Measurements from ENCODE around the gene WDR75. TPM values are rescaled to one million over a fixed set of nuclear protein-coding genes. Genes with fewer than 3 reads are reported as not detected.

Gene WDR75
- total RNA-seq, 4 donors from 2014 or later, result 14.0 to 21.4 (median 16.7) TPM

DNA sequence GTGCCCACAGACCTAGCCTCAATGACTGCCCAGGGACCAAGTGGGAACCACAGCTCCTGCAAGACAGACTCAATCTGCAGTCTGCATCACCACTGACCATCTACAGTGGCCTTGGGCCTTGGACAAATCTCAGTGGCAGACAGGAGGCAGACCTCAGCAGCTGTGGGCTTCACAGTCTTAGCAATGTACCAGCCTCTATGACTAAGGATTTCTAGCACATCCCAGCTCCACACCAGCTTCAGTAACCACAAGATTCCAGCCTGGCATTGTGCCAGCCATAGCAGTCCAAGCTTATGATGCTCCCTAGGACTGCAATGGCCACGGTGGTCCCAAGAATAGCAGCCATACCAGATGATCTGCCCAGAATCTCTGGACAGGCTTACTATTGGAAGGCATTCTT, 19.6 kb upstream of the WDR75 start:
- H3K27ac ChIP-seq, result no peak overlapping the region
- no peaks in the 10 kb centered on the region for H3K27me3 ChIP-seq
- TF ChIP-seq POLR2A (IDR thresholded peaks at IDR 0.05), result no peak
- TF ChIP-seq, protein P1, sequence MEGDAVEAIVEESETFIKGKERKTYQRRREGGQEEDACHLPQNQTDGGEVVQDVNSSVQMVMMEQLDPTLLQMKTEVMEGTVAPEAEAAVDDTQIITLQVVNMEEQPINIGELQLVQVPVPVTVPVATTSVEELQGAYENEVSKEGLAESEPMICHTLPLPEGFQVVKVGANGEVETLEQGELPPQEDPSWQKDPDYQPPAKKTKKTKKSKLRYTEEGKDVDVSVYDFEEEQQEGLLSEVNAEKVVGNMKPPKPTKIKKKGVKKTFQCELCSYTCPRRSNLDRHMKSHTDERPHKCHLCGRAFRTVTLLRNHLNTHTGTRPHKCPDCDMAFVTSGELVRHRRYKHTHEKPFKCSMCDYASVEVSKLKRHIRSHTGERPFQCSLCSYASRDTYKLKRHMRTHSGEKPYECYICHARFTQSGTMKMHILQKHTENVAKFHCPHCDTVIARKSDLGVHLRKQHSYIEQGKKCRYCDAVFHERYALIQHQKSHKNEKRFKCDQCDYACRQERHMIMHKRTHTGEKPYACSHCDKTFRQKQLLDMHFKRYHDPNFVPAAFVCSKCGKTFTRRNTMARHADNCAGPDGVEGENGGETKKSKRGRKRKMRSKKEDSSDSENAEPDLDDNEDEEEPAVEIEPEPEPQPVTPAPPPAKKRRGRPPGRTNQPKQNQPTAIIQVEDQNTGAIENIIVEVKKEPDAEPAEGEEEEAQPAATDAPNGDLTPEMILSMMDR (IDR thresholded peaks at IDR 0.05 in 4 of 5, conservative IDR thresholded peaks at IDR 0.05 in 1 of 5), result no peak
- H3K4me3 ChIP-seq, result no peak overlapping the region
- H3K36me3 ChIP-seq, result no peaks in the 10 kb centered on the region
- H3K4me1 ChIP-seq, result no peaks in the 10 kb centered on the region
- in situ Hi-C loops (cut with MboI; ENCODE audit: low sequenced_read_pairs in 4 of 4) (loop anchor here in 3 of 4 donors (25.0 kb wide), 3 partner anchors 884 to 1834 kb away; no protein-coding TSS in a partner anchor), intact Hi-C loops (cut with DNase I; ENCODE audit: low total_unique reads) (no loop called here)
- ATAC-seq (no peak), DNase-seq (no peak)
- H3K9me3 ChIP-seq, result no peaks in the 10 kb centered on the region

- in situ Hi-C loops (cut with MboI; ENCODE audit: low sequenced_read_pairs in 4 of 4) (loop anchor here in 3 of 4 donors (25.0 kb wide), 3 partner anchors 888 to 1838 kb away; no protein-coding TSS in a partner anchor), intact Hi-C loops (cut with DNase I; ENCODE audit: low total_unique reads) (no loop called here)
- TF ChIP-seq POLR2A (IDR thresholded peaks at IDR 0.05), result no peak
- TF ChIP-seq, protein P1 (IDR thresholded peaks at IDR 0.05 in 4 of 5, conservative IDR thresholded peaks at IDR 0.05 in 1 of 5), result no peak
- no peak overlapping the region for H3K27ac ChIP-seq
- H3K9me3 ChIP-seq, result no peaks in the 10 kb centered on the region
- no peaks in the 10 kb centered on the region for H3K27me3 ChIP-seq
- H3K4me1 ChIP-seq, result no peaks in the 10 kb centered on the region
- no peak for ATAC-seq
- no peak for DNase-seq
- H3K36me3 ChIP-seq, result no peaks in the 10 kb centered on the region
- no peak overlapping the region for H3K4me3 ChIP-seq
These were observed 16.3 kb upstream of the WDR75 start for GRCh38 chr2:189424961-189425360.

DNA sequence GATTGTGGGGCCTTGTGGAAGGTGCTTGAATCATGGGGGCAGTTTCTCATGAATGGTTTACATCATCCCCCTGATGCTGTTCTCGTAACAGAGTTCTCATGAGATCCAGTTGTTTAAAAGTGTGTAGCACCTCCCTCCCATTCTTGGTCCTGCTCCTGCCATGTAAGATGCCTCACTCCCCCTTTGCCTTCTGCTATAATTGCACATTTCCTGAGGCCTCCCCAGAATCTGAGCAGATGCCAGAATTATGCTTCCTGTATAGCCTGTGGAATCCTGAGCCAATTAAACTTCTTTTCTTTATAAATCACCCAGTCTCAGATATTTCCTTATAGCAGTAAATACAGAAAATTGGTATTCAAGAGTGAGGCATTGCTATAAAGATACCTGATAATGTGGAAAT, 15.6 kb upstream of the WDR75 start:
- Histone ChIP-seq H3K4me1 (no peaks in the 10 kb centered on the region), H3K4me3 (no peak overlapping the region), H3K27ac (no peak overlapping the region), H3K9me3 (no peaks in the 10 kb centered on the region), H3K27me3 (no peaks in the 10 kb centered on the region), H3K36me3 (no peaks in the 10 kb centered on the region)
- TF ChIP-seq, protein P1 (IDR thresholded peaks at IDR 0.05 in 4 of 5, conservative IDR thresholded peaks at IDR 0.05 in 1 of 5), result no peak
- no peak for TF ChIP-seq POLR2A (IDR thresholded peaks at IDR 0.05)
- DNase-seq, result no peak
- no peak for ATAC-seq
- intact Hi-C loops (cut with DNase I; ENCODE audit: low total_unique reads), result no loop called here
- in situ Hi-C loops (cut with MboI; ENCODE audit: low sequenced_read_pairs in 4 of 4), result no loop called here

- no peaks in the 10 kb centered on the region for H3K36me3 ChIP-seq
These were observed 14.4 kb upstream of the WDR75 start for GRCh38 chr2:189426886-189427285.

More at GRCh38 chr2:189426886-189427285, 14.4 kb upstream of the WDR75 start:
- ATAC-seq (no peak), DNase-seq (no peak)
- in situ Hi-C loops (cut with MboI; ENCODE audit: low sequenced_read_pairs in 4 of 4), result no loop called here
- Histone ChIP-seq H3K4me3 (no peak overlapping the region), H3K27me3 (no peaks in the 10 kb centered on the region), H3K27ac (no peak overlapping the region), H3K9me3 (no peaks in the 10 kb centered on the region), H3K4me1 (no peaks in the 10 kb centered on the region)
- TF ChIP-seq, protein P1 (IDR thresholded peaks at IDR 0.05 in 4 of 5, conservative IDR thresholded peaks at IDR 0.05 in 1 of 5), result no peak
- no peak for TF ChIP-seq POLR2A (IDR thresholded peaks at IDR 0.05)
- intact Hi-C loops (cut with DNase I; ENCODE audit: low total_unique reads), result no loop called here
